Erythroblast (primary cell): Measurements from ENCODE around the gene GALNT18.

ENCODE experiments used
- GATA1 ChIP-seq: IDR thresholded peaks from 2 replicates; pipeline ENCODE4 v1.6.1; 2011; ENCODE audit warnings: low read depth, mild to moderate bottlenecking, control low read depth, low read length, moderate library complexity
- POLR2A ChIP-seq: IDR thresholded peaks from 2 replicates; pipeline ENCODE4 v1.6.1; 2011; ENCODE audit warnings: mild to moderate bottlenecking, low read length

DNA sequence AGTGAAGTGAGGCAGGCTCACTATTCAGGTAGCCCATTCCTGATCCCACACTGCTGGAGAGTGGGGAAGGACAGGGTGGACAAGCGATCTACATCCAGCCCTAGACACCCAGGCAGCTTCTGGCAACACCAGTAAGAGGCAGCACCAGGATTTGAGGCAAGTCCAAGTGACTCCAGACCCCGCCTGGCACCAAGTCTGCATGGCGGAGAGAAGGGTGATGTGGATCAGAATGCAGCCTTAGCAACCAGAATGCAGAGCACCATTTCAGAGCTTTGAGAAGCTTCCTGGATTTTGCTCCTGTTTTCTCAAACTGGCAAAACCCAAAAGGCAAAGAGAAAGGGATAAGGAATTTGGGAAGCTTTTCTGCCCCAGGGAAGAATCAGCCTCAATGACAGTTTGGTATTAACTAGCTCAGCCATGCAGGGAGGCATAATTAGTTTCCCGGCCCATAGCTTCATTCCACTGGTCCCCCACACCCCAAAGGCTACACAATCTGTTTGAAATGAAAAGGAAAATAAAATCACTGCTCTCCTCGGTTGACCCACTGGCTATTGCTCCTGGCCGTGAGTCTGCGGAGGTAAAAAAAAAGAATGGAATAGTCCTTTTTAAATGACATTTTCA, 17.3 kb downstream of the GALNT18 start:
- TF ChIP-seq POLR2A, result no peak
- TF ChIP-seq GATA1, result no peak
